GM18511 (cell line): ENCODE data around the gene KDSR.

Experiments
- ATAC-seq: cut with Tn5 transposase; IDR thresholded peaks from one replicate; pipeline ENCODE4 v1.9.1; 2021; ENCODE audit warnings: mild to moderate bottlenecking, moderate library complexity; ENCODE audit not compliant: unreplicated experiment

Gene KDSR

DNA sequence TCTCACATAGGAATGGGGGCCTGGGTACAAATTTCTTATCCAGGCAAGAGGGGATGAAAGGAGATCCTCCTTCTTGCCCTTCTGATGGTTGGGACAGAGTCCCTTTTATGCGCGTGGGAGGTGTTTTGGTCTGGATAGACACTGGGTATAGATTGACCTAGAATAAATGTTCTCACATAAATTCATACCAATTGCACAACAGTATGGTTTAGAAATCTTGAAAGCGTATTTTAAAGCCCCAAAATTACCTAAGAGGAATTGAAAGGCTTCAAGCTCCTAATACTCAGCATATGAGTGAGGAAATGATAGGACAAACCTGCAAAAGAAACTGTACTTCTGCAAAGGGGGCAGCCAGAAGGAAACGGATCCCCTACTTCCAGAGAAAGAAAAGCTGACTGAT is 44.8 kb downstream of the KDSR start:
- ATAC-seq = no peak

DNA sequence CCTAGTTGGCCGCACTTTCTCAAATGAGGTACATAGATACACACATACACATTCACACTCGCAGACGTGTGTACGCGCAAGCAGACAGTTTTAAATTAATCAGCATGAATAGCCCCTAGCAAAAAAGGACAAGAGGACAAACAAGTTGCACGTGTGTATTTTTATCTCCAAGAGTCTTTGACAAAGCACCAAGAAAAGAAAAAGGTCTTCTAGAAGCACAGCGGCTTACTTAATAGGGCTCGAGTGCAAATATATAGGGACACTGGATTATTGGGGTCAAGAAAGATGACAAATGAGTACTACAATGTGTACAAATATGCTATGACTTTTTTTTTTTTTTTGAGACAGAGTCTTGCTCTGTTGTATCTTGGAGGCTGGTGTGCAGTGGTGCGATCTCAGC is 45.7 kb downstream of the KDSR start:
- ATAC-seq = no peak

GRCh38 chr18:63320975-63321265 is 46.1 kb downstream of the KDSR start:
- ATAC-seq = no peak

GRCh38 chr18:63320123-63320974 is 46.7 kb downstream of the KDSR start:
- peak; percentile 63 for ATAC-seq

DNA sequence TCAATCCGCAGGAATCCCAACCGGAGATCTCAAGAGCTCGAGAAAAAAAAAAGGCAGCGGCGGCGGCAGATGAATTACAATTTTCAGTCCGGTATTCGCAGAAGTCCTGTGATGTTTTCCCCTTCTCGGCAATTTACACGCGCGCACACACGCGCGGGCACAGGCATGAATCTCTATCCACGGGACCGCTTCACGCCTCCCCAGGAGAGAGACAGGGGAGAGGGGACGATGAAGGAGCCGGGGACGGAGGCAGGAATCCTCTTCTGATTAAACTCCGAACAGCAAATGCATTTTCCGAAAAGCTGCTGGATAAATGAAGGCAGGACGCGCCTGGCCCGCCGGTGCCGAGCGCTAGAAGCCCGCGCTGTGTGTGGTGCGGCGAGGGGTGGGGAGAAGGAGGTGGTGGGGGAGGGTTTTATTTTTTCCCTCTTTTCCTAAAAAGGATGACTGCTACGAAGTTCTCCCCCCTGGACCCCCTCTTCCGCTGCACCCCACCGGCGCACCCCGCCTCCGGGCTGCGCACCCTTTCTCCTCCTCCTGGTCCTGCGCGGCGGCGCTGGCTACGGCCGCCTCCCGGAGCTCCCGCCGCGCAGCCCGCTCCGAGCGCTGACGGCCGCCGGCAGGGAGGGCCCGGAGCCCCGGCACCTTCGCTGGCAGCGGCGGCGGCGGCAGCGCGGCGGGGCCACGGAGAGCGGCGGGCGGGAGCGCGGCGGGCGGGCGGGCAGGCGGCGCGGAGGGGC is 47.5 kb downstream of the KDSR start, which contains the start of gene BCL2:
TSS of gene BCL2 (minus strand) at position 387 of the 740 bp plus-strand sequence.
- ATAC-seq = peak; percentile 1

GRCh38 chr18:63318889-63319382 is 48.1 kb downstream of the KDSR start:
- ATAC-seq = no peak

GRCh38 chr18:63317982-63318888 is 48.8 kb downstream of the KDSR start:
- ATAC-seq = peak; percentile 49

- no peak for ATAC-seq
These were observed 49.5 kb downstream of the KDSR start for GRCh38 chr18:63317556-63317946.

- no peak for ATAC-seq
These were observed 50.1 kb downstream of the KDSR start for GRCh38 chr18:63316612-63317555.

- ATAC-seq = no peak
These were observed 51.1 kb downstream of the KDSR start for GRCh38 chr18:63315876-63316275.

DNA sequence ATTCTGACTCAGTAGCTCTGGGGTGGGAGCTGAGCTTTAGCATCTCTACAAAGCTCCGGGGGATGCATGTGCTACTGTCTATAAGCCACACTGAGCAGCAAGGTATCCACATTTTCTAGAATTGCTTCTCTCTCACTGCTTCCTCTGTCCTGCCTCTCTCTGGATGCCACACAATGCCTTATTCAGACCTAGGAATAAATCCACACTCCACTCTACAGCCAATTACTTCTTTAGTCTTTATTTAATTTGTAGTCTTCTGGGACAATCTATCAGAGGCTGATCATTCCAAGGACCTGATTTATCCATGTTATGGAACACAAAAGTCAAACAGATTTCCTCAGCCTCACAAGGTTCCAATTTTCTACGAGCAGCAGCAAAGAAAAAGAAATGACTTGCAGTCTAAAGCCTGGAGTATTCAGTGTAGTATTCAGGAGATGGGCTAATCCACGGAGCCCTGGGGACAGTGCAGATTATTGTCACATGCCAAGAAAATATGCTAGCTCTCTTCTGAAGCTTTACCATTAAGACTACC is 51.8 kb downstream of the KDSR start:
- no peak for ATAC-seq

- ATAC-seq = no peak
These were observed 52.8 kb downstream of the KDSR start for GRCh38 chr18:63314062-63314790.

- ATAC-seq = no peak
These were observed 53.5 kb downstream of the KDSR start for GRCh38 chr18:63313396-63313917.

DNA sequence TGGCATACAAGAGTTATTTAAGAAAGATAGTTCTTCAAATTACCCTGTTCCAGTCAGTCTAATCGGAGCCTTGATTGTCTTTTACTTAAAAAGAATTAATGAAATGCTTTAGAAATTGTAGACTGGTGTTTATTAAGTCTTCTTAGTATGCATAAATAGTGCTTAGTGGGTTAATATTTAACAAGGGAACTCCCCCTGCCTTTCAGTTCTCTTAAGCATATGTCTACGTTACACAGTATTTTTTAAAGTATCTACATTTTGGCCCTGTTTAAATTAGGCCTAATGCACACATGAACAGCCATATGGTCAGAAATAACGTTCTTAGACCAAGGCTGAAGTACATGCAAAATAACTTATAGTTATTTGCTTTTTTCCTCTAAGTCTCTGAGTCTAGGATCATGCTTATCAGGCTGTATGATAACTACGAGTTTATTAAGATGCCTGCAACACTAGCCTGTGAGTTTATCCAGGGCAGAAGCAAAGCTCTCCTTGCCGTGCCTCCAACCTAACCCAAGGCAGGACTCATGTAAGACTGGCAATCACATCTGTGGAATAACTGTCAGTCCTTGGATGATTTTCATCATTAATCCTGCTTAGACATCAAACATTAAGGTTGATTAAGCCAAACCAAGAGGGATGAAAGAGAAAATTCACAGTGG is 54.1 kb downstream of the KDSR start:
- peak; percentile 49 for ATAC-seq

- peak; percentile 7 for ATAC-seq
These were observed 55.0 kb downstream of the KDSR start for GRCh38 chr18:63312019-63312409.

DNA sequence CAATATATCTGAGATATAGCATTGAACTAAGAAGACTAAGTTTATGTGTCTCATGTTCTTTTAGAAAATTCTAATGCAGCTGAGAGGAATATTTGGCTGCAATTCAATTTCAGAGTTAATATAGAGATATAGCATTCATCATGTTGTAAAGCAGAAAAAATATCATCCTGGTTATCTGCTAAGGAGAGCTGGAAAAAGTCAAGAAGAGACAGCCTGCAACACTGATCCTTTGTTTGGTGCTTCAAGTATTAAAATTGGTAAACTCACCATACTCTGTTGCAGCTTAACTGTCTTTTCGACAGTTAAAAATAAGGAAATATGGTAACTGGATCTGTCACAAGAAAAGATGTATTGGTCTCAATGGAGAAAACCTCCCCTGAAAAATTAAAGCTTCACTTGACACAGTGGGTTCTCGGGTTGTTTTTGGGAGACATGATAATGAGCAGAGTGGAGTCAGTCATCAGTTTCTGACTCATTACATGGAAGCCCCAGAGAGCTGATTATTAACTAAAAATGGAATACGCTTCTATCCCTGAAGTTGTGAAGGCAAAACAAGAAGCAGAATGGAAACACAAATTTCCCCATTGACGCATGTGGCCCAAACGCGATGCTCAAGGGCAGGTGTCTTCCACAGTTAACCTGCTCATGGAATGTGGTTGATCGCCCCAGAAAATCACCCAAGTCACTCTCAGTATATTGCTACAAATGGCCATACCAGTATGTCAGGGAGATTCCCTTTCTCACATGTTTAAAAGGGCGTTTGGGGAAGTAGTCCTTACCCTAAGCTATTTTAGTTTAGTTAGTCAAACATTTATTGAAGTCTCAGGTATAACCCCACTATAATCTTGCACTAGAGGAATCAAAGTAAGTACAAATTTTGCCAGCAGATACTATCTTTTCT is 55.6 kb downstream of the KDSR start:
- peak; percentile 78 for ATAC-seq

GRCh38 chr18:63309422-63309821 is 57.6 kb downstream of the KDSR start:
- ATAC-seq = no peak
